ENCODE results near the gene LRP1B.

DNA sequence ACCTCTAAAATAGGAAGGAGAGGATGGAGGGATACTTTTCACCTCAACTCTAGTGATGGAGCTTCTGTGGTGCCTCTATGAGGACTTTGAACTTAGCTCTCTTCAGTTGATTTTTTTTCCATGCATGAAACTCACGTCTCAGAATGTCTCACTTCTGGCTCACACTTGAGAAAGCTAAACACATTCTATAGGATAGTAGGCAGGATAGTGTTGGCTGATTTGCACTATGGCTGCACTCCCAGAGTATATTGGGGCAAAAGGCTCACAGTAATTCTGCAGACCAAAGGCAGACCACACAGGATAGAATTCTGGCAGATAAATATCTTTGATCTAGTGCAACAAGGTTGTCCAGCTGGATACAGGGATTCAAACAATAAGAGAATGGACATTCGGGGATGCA is 1093.5 kb downstream of the LRP1B start:
- TF ChIP-seq, protein P1, sequence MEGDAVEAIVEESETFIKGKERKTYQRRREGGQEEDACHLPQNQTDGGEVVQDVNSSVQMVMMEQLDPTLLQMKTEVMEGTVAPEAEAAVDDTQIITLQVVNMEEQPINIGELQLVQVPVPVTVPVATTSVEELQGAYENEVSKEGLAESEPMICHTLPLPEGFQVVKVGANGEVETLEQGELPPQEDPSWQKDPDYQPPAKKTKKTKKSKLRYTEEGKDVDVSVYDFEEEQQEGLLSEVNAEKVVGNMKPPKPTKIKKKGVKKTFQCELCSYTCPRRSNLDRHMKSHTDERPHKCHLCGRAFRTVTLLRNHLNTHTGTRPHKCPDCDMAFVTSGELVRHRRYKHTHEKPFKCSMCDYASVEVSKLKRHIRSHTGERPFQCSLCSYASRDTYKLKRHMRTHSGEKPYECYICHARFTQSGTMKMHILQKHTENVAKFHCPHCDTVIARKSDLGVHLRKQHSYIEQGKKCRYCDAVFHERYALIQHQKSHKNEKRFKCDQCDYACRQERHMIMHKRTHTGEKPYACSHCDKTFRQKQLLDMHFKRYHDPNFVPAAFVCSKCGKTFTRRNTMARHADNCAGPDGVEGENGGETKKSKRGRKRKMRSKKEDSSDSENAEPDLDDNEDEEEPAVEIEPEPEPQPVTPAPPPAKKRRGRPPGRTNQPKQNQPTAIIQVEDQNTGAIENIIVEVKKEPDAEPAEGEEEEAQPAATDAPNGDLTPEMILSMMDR (IDR thresholded peaks at IDR 0.05 in 4 of 5, conservative IDR thresholded peaks at IDR 0.05 in 1 of 5) = no peak
- no peak for TF ChIP-seq POLR2A (IDR thresholded peaks at IDR 0.05)
